Nephron (organoid): Measurements from ENCODE around the gene PRMT2.
A peak's percentile ranks its signal among the peaks of the same experiment; 100 is the strongest.

Experiments
- H3K27ac Mint-ChIP-seq, 3 experiments: 2 replicates each; pipeline ENCODE4 v1.8.0; 2020; ENCODE audit warnings: mixed read lengths in 3 of 3, mild to moderate bottlenecking in 2 of 3, moderate library complexity in 1 of 3
- H3K27me3 Mint-ChIP-seq: 2 replicates; pipeline ENCODE4 v1.8.0; 2021; ENCODE audit warnings: low read depth, mild to moderate bottlenecking, moderate library complexity, mixed read lengths
- H3K36me3 Mint-ChIP-seq: 2 replicates; pipeline ENCODE4 v1.8.0; 2020; ENCODE audit warnings: low read depth, mixed read lengths
- H3K4me1 Mint-ChIP-seq: 2 replicates; pipeline ENCODE4 v1.8.0; 2020; ENCODE audit warnings: mixed read lengths
- H3K4me3 Mint-ChIP-seq, 3 experiments: 2 replicates each; pipeline ENCODE4 v1.8.0; 2020; ENCODE audit warnings: mild to moderate bottlenecking in 3 of 3, mixed read lengths in 3 of 3, moderate library complexity in 2 of 3
- H3K9me3 Mint-ChIP-seq: 2 replicates; pipeline ENCODE4 v1.8.0; 2020; ENCODE audit warnings: mixed read lengths
- CTCF ChIP-seq, 3 experiments: fragments of 200-600 bp; sonication (generic); IDR thresholded peaks; one replicate each; pipeline ENCODE4 v1.5.0; 2021; ENCODE audit warnings: antibody characterized with exemption in 3 of 3; ENCODE audit not compliant: unreplicated experiment in 3 of 3

PRMT2 gene

GRCh38 chr21:46637952-46638746 is 2.7 kb downstream of the PRMT2 start:
- Mint-ChIP-seq H3K27ac (peak overlapping the region in 1 of 3 experiments; percentile 43), H3K27me3 (no peaks in the 10 kb centered on the region), H3K9me3 (no peaks in the 10 kb centered on the region), H3K4me1 (peaks cover 44% of the 10 kb centered on the region), H3K36me3 (peaks cover 43% of the 10 kb centered on the region), H3K4me3 (peak overlapping the region; percentile 61 to 98 (median 75))
- no peak for TF ChIP-seq CTCF (IDR thresholded peaks at IDR 0.05; ENCODE audit: unreplicated experiment in 3 of 3)

- Mint-ChIP-seq H3K27me3 (no peaks in the 10 kb centered on the region), H3K36me3 (peaks cover 59% of the 10 kb centered on the region), H3K4me1 (peaks cover 39% of the 10 kb centered on the region), H3K27ac (peak overlapping the region in 1 of 3 experiments; percentile 8), H3K4me3 (peak overlapping the region; percentile 55 to 69 (median 68)), H3K9me3 (no peaks in the 10 kb centered on the region)
- TF ChIP-seq CTCF (IDR thresholded peaks at IDR 0.05; ENCODE audit: unreplicated experiment in 3 of 3): peak; percentile 36 to 49 (median 41)
These were observed 4.3 kb downstream of the PRMT2 start for GRCh38 chr21:46639489-46640386.

GRCh38 chr21:46641656-46642055 is 6.2 kb downstream of the PRMT2 start:
- H3K4me1 Mint-ChIP-seq: peaks cover 35% of the 10 kb centered on the region
- H3K4me3 Mint-ChIP-seq: no peak overlapping the region
- H3K27me3 Mint-ChIP-seq: no peaks in the 10 kb centered on the region
- H3K36me3 Mint-ChIP-seq: peaks cover 77% of the 10 kb centered on the region
- no peaks in the 10 kb centered on the region for H3K9me3 Mint-ChIP-seq
- no peak for TF ChIP-seq CTCF (IDR thresholded peaks at IDR 0.05; ENCODE audit: unreplicated experiment in 3 of 3)
- no peak overlapping the region for H3K27ac Mint-ChIP-seq

GRCh38 chr21:46643379-46644177 is 8.1 kb downstream of the PRMT2 start:
- H3K27me3 Mint-ChIP-seq: no peaks in the 10 kb centered on the region
- peaks cover 81% of the 10 kb centered on the region for H3K36me3 Mint-ChIP-seq
- H3K4me3 Mint-ChIP-seq: no peak overlapping the region
- H3K4me1 Mint-ChIP-seq: peaks cover 22% of the 10 kb centered on the region
- H3K27ac Mint-ChIP-seq: no peak overlapping the region
- H3K9me3 Mint-ChIP-seq: no peaks in the 10 kb centered on the region
- TF ChIP-seq CTCF (IDR thresholded peaks at IDR 0.05; ENCODE audit: unreplicated experiment in 3 of 3): no peak

- Mint-ChIP-seq H3K9me3 (no peaks in the 10 kb centered on the region), H3K4me3 (no peak overlapping the region), H3K4me1 (peaks cover 15% of the 10 kb centered on the region), H3K27me3 (no peaks in the 10 kb centered on the region), H3K27ac (peak overlapping the region in 1 of 3 experiments; percentile 15), H3K36me3 (peaks cover 87% of the 10 kb centered on the region)
- no peak for TF ChIP-seq CTCF (IDR thresholded peaks at IDR 0.05; ENCODE audit: unreplicated experiment in 3 of 3)
These were observed 10.4 kb downstream of the PRMT2 start for GRCh38 chr21:46645840-46646239.
